ENCODE data around the gene SULT1E1.
A peak's percentile ranks its signal among the peaks of the same experiment; 100 is the strongest.
"Not testable (repeated sequence)": the region's sequence is repeated elsewhere in the genome, so short reads cannot be mapped to it uniquely, and the experiment has no call there.

Gene SULT1E1

DNA sequence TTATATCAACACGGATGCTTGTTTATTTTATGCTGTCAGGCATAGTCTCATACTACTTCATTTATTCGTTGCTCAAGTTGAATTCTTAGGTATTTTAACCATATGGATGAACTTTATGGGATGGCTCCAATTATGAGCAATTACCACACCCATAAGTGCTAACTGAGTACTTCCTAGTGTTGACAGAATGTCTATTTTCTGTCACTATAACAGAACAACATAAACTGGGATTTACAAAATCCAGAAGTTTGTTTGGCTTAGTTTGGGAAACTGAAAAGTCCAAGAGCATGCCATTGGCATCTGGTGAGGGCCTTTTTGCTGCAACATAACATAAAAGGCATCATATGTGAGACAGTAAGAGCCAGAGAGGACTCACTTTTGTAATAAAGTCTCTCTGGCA, 21.0 kb downstream of the SULT1E1 start:
- no peak for DNase-seq

DNA sequence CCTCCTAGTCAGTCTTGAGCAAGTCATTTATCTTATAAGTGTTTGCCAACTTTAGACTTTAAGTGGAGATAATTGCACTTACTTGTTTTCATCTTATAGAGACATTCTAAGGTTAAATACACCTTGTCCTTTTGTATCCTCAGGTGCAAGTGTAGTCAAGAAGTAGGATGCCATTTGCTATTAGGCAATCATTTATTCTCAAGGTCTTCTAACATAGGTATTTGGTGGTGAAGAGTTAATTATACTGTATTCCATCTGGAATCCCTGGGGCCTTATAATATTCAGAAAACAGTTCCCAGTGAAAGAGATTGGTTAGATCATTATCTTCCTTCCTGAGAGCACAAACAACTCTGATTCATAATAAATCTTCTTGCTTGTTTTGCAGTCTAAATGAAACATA, 23.7 kb downstream of the SULT1E1 start:
- DNase-seq = no peak

DNA sequence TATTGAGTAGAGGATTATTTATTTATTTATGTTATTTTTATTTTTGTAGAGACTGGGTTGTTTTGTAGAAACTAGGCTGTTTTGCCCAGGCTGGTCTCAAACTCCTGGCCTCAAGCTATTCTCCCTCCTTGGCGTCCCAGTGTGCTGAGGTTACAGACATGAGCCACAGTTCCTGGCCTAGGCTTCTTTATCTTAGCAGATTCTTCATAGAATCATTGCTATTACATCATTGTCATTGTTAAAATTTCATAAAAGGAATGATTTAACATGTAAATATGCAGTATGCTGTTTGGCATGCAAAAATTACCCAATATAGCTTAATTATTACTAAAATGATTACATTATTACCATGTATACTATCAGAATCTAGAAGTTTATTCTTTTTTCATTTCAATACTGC, 24.2 kb downstream of the SULT1E1 start:
- DNase-seq = no peak

GRCh38 chr4:69833251-69833650, 26.7 kb downstream of the SULT1E1 start:
- no peak for DNase-seq

GRCh38 chr4:69832326-69833030, 27.5 kb downstream of the SULT1E1 start:
- no peak for DNase-seq

GRCh38 chr4:69831646-69832325, 28.2 kb downstream of the SULT1E1 start:
- no peak for DNase-seq

DNA sequence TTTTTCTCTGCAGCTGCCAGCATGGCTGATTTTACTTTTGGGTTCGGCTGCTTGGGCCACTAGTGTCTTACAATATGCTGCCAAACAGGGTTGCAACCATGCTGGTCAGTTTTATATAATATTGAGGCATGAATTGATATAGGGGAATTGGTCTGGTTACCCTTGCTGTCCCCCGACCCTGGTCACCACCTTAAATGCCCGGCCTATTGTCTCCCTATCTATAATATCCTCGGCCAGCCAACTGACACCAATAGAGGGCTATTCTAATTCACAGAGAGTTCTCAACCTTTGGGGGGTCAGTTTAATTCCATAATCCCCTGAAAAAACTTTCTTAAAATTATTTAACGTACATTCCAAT, 28.7 kb downstream of the SULT1E1 start:
- no peak for DNase-seq

DNA sequence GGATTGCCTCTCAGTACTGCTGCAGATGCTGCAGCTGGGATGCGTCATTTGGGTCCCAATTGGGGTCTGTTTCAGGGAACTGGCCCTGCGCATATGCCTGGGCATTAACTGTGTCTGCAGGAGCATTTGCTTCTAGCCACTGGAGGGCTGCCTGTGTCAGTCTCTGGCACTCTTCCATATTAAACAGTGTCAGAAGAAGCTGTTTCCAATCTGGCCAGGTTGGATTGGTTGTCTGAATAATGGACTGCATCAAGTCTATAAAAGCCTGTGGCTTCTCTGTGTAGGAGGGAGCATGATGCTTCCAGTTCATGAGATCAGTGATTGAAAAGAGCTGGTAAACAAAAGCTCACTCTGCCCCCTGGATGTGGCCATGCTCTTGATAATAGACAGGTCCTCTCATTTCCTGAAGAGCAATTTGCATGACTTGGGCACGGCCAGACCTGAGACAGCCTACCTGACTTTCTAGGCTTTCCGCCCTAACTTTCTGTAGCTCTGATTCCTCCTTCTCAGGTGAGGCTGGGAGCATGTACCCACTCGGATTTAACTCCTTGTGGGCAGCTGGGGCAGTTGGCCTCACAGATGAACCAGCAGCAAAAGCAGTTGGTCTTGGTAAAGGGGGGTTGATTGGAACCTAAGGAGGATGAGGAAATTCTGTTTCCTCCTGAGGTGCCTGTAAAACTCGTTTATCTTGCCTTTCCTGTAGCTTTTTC, 29.2 kb downstream of the SULT1E1 start:
- no peak for DNase-seq

- DNase-seq = no peak
These were observed 29.8 kb downstream of the SULT1E1 start for GRCh38 chr4:69830192-69830559.

DNA sequence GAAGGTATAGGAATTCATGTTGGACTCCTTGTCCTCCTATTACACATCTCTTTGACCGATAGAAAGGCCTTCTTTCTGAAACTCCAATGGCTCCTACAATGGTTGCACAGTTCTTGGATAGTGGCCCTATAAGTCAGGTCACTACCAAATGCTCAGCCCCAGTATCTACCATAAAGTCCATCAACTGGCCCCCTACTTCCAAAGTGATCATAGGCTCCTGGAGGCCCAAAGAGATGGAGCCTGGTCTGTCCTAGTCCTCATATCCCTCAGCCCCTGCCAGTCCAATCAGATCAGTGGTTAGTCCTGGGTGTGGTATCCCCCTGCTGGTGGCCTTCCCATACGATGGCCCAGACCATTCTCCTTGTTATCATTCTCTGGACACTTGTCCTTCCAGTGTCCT, 30.3 kb downstream of the SULT1E1 start:
- DNase-seq = no peak

- no peak for DNase-seq
These were observed 31.1 kb downstream of the SULT1E1 start for GRCh38 chr4:69828828-69829227.

DNA sequence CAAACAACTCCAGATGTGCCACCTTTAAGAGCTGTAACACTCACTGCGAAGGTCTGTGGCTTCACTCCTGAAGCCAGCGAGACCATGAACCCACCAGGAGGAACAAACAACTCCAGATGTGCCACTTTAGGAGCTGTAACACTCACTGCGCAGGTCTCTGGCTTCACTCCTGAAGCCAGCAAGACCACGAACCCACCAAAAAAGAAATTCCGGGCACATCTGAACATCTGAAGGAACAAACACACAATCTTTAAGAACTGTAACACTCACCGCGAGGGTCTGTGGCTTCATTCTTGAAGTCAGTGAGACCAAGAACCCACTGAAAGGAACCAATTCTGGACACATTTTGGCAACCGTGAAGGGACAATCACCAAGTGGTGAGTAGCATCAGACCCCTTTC, 34.9 kb downstream of the SULT1E1 start:
- not testable (repeated sequence) for DNase-seq

DNA sequence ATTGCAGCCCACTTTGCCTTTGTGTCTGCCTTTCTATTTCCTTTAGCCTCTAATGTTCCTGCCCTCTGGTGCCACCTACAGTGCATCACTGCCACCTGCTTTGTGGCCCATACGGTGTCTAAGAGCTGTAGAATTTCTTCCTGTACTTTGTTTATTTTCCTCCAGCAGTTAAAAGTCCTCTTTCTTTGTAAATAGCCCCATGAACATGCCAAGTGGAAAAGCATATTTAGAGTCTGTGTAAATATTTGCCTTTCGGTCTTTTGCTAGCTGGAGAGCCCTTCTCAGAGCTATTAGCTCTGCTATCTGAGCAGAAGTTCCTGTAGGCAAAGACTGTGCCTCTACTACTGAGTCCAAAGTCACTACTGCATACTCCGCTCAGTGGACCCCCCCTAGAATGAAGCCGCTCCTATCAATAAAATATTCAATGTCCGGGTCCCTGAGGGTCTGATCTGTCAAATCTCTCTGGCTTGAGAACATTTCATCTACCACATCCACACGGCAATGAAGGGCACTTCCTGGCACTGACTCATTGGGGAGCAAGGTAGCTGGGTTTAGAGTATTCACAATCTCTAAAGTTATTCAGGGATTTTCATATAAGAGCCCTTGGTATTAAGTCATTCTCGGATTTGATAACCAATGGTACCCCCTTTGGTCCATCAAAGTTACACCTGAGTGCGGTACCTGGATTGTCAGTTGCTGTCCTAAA, 36.3 kb downstream of the SULT1E1 start:
- DNase-seq = peak; percentile 28

DNA sequence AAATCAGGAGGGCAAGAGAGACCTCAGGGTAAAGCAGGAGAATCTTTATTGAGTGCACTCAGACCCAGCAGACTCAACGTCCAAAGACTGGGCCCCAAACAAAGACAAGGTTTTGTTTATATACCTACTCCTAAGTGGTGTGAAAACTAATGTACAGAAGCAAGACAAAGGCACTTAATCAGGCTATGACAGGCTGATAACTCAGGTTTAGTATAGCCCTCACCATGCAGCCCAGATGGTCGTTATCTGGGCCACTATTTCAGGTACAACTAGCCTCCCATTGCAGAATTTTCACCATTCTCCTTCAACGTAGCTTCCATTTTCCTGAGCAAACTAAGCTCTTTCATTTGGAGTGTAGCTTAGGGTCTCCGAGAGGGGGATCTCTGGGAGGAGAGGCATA, 36.9 kb downstream of the SULT1E1 start:
- no peak for DNase-seq

- DNase-seq = no peak
These were observed 37.7 kb downstream of the SULT1E1 start for GRCh38 chr4:69822198-69822597.

GRCh38 chr4:69818060-69818639, 41.8 kb downstream of the SULT1E1 start:
- no peak for DNase-seq

DNA sequence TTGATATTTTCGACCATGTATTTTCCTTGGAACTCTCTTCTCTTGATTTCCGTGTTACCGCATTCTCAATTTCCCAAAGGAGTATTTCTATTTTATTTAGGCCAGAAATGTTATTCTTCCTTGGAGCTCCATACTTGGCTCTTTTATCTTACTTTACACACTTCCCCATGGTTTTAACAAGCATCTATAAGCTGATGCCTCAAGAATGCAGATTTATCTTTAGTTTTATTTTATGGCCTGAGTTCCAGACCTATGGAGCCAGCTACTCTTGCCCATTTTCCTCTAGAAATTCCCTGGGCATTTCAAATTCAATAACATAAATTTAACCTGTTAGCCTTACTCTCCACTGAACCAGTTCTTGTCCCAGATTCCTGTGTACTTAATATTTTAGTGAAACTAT, 43.7 kb downstream of the SULT1E1 start:
- DNase-seq = no peak

DNA sequence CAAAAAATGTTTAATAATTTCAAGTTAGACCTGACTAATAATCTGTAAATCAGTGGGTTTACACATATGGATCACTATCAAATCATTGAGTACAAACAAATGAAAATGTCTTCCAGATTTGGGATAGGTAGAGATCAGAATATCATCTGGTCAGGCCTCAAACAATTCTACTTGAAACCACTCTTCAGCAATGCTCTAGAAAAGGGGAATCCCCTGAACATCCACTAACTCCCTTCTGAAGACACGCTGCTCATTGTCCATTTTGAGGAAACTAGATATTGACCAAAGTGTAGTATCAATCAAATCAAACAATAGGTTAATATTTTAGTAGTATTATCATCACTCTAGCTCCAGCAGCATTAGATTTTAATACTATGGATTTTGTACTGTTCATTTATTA, 46.3 kb downstream of the SULT1E1 start:
- no peak for DNase-seq

DNA sequence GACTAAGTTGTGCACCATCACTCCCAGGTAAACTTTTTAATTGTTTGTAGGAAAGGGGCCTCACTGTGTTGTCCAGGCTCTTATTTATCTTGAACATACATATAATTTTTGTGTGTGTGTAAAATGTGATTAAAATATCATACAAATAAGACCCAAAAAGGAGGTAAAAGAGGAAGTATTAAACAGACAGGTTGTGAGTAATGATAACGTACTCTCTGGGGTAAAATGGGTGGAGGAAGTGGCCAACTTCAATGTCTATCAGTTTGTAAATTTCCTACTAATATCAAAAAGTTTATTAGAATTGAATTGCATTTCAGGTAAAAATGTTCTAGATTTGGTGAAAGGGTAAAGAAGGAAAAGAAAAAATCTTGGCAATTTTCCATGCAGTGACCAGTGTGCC, 48.8 kb downstream of the SULT1E1 start:
- DNase-seq = no peak

- DNase-seq = no peak
These were observed 59.3 kb downstream of the SULT1E1 start for GRCh38 chr4:69800599-69800998.

DNA sequence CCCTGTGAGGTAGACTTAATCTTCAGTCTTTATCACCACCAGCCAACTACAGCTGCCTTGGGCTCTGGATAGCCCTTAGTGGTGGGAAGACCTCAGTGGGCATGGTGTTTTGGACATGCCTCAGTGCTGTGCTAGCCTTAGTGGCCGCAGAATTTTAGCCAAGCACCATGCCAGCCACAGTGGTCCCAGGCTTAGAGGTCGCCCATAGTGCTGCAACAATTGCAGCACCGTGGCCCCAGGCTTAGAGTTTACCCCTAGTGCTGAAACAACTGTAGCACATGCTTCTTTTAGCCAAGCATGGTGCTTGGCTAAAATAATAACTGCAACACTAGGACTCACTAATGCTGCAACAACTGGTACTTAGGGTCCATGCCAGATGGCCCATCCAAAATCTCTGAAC, 60.6 kb downstream of the SULT1E1 start:
- no peak for DNase-seq

DNA sequence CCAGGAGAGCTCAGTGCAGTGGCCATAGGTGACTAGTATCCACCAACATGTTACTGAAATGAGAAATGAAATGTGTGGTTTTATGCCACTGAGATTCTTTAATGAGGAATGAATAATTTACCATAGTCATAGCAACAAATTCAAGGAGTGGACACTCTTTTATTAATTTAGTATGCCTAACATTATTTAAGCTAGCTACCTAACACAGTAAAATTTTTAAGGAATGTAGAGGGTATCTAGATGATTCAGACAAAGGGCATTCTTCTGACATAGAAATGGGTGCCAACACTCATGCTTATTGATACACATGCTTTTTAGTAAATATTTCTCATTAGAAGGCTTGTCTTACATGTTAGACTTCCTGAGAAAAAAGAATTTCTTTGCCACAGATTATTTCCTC, 66.2 kb downstream of the SULT1E1 start:
- no peak for DNase-seq

Data from stimulated activated CD4-positive, alpha-beta T cell treated with anti-CD3 and anti-CD28 coated beads, Interleukin-12 subunit alpha, Interleukin-12 subunit beta, amount 100 ng/mL, for 4 hours (primary cell).